Prostate gland (tissue), 2 donors: Measurements from ENCODE around the gene PTHLH.

Experiments
- CTCF ChIP-seq, 4 experiments: fragments of 200-600 bp in 2 of 4; fragments of 450-650 bp in 2 of 4; sonication (generic) in 2 of 4; IDR thresholded peaks; 1 replicate in 3 of 4; 2 replicates in 1 of 4; pipeline ENCODE4 v1.5.1; 2016 to 2019; ENCODE audit warnings: antibody characterized with exemption in 4 of 4, mild to moderate bottlenecking in 2 of 4, moderate library complexity in 2 of 4
- POLR2A ChIP-seq: fragments of 450-650 bp; IDR thresholded peaks from one replicate; pipeline ENCODE4 v1.6.1; 2016; ENCODE audit warnings: antibody characterized with exemption, mild to moderate bottlenecking
- POLR2AphosphoS5 ChIP-seq: sonication (generic); formaldehyde crosslinking; IDR thresholded peaks from one replicate; pipeline ENCODE4 v1.6.1; 2017; ENCODE audit warnings: antibody characterized with exemption

- no peak for TF ChIP-seq CTCF (IDR thresholded peaks at IDR 0.05)
- no peak for TF ChIP-seq POLR2A
- no peak for TF ChIP-seq POLR2AphosphoS5
Measured at GRCh38 chr12:28012333-28012918, 39.9 kb upstream of the PTHLH start.
